Natural killer cell (primary cell): ENCODE measurements around the gene CLEC19A. TPM values are rescaled to one million over a fixed set of nuclear protein-coding genes. Genes with fewer than 3 reads are reported as not detected.

Source experiments
- ATAC-seq, 3 donors: fragments of 150-1000 bp in 2 of 3; fragments of 200-7000 bp in 1 of 3; cut with Tn5 transposase; 1 replicate in 1 of 3; 2 replicates in 2 of 3; pipeline ENCODE4 v1.10.0; 2021; ENCODE audit warnings: mild to moderate bottlenecking in 2 of 3, moderate library complexity in 2 of 3
- DNase-seq, 2 donors: peaks; one replicate each; pipeline versions ENCODE4 v3.0.0 to v3.0.0-alpha.2; 2013 to 2021; ENCODE audit warnings: mixed read lengths in 1 of 2
- H3K27ac ChIP-seq: one replicate; pipeline ENCODE4 v1.5.1; 2013; ENCODE audit warnings: mild to moderate bottlenecking, low read length
- H3K27me3 ChIP-seq: one replicate; pipeline ENCODE4 v1.6.1; 2013; ENCODE audit warnings: low read length; ENCODE audit not compliant: control insufficient read depth, insufficient read depth
- H3K36me3 ChIP-seq: one replicate; pipeline ENCODE4 v1.6.1; 2013; ENCODE audit warnings: low read length; ENCODE audit not compliant: control insufficient read depth, insufficient read depth
- H3K4me1 ChIP-seq: one replicate; pipeline ENCODE4 v1.6.1; 2013; ENCODE audit warnings: low read length; ENCODE audit not compliant: control insufficient read depth, insufficient read depth
- H3K4me3 ChIP-seq: one replicate; pipeline ENCODE4 v1.5.1; 2013; ENCODE audit warnings: low read length
- H3K9me3 ChIP-seq: one replicate; pipeline ENCODE4 v1.6.1; 2013; ENCODE audit warnings: low read length; ENCODE audit not compliant: control insufficient read depth, insufficient read depth
- H3K27ac Mint-ChIP-seq, 2 donors: one replicate each; pipeline ENCODE4 v1.8.0; 2022; ENCODE audit warnings: mild to moderate bottlenecking in 2 of 2, mixed read lengths in 2 of 2, moderate library complexity in 1 of 2
- H3K27me3 Mint-ChIP-seq, 2 donors: one replicate each; pipeline ENCODE4 v1.8.0; 2022; ENCODE audit warnings: low read depth in 2 of 2, mixed read lengths in 2 of 2
- H3K36me3 Mint-ChIP-seq: one replicate; pipeline ENCODE4 v1.8.0; 2022; ENCODE audit warnings: mixed read lengths
- H3K4me1 Mint-ChIP-seq, 2 donors: one replicate each; pipeline ENCODE4 v1.8.0; 2022; ENCODE audit warnings: mixed read lengths in 2 of 2
- H3K4me3 Mint-ChIP-seq: one replicate; pipeline ENCODE4 v1.8.0; 2022; ENCODE audit warnings: mild to moderate bottlenecking, moderate library complexity, mixed read lengths
- H3K9me3 Mint-ChIP-seq, 2 donors: one replicate each; pipeline ENCODE4 v1.8.0; 2022; ENCODE audit warnings: mixed read lengths in 2 of 2
- WGBS: methylation state at CpG from one replicate; pipeline ENCODE4 v1.1.7; 2013; ENCODE audit warnings: missing lambda C conversion rate; ENCODE audit not compliant: insufficient coverage; 5-methylcytosine and 5-hydroxymethylcytosine counted together
- intact Hi-C: fragments of 100-400 bp; cut with micrococcal nuclease; formaldehyde crosslinking; loops from one replicate; pipeline ENCODE4 v1.14.2; 2022
- total RNA-seq, 4 donors: library from RNA; stranded (reverse); fragments of 120-200 nt in 1 of 4; gene quantifications; one replicate each; pipeline versions ENCODE4 v1.2.3 to v1.2.4, GENCODE V29; 2013 to 2022
- TF ChIP-seq, protein P1 (sequence below): fragments of 200-600 bp; IDR thresholded peaks from one replicate; pipeline ENCODE4 v1.8.0; 2022; ENCODE audit warnings: antibody characterized with exemption

CLEC19A gene
- total RNA-seq, 3 donors from 2014 or later (not counting 1 experiment from before 2014, with no cell fraction given) = not detected

DNA sequence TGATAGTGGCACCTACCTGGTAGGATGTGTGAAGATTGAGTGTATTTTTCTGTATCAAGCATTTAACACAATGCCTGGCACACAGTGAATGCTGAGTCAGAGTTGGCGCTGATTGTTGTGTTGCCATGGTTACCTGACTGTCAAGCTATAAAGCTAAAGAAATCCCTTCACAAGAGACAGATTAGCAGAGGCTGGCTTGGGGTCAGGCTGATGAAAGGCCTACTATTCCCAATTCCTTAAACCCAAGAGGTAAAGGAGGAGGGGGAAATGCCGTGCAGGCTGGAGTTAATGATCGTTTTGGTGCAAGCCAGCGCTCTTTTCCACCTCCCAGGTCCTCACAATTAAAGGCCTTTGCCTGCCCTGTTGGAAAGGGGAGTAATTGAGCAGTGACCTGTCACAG is 5.9 kb downstream of the CLEC19A start:
- Mint-ChIP-seq H3K36me3 (no peaks in the 10 kb centered on the region), H3K27ac (no peak overlapping the region), H3K4me1 (peaks cover 0 to 4% of the 10 kb centered on the region in 2 donors), H3K4me3 (no peak overlapping the region), H3K27me3 (peaks cover 6 to 15% of the 10 kb centered on the region in 2 donors), H3K9me3 (no peaks in the 10 kb centered on the region)
- Histone ChIP-seq H3K9me3 (no peaks in the 10 kb centered on the region), H3K36me3 (no peaks in the 10 kb centered on the region), H3K27me3 (no peaks in the 10 kb centered on the region), H3K27ac (no peak overlapping the region), H3K4me1 (no peaks in the 10 kb centered on the region), H3K4me3 (no peak overlapping the region)
- DNase-seq (no peak), ATAC-seq (no peak)
- WGBS = 57% methylated on average over 1 of the region's 4 CpGs
- intact Hi-C loops = no loop called here
- TF ChIP-seq, protein P1, sequence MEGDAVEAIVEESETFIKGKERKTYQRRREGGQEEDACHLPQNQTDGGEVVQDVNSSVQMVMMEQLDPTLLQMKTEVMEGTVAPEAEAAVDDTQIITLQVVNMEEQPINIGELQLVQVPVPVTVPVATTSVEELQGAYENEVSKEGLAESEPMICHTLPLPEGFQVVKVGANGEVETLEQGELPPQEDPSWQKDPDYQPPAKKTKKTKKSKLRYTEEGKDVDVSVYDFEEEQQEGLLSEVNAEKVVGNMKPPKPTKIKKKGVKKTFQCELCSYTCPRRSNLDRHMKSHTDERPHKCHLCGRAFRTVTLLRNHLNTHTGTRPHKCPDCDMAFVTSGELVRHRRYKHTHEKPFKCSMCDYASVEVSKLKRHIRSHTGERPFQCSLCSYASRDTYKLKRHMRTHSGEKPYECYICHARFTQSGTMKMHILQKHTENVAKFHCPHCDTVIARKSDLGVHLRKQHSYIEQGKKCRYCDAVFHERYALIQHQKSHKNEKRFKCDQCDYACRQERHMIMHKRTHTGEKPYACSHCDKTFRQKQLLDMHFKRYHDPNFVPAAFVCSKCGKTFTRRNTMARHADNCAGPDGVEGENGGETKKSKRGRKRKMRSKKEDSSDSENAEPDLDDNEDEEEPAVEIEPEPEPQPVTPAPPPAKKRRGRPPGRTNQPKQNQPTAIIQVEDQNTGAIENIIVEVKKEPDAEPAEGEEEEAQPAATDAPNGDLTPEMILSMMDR = no peak

- Histone ChIP-seq H3K27me3 (no peaks in the 10 kb centered on the region), H3K4me1 (no peaks in the 10 kb centered on the region), H3K9me3 (no peaks in the 10 kb centered on the region), H3K4me3 (no peak overlapping the region), H3K27ac (no peak overlapping the region), H3K36me3 (no peaks in the 10 kb centered on the region)
- Mint-ChIP-seq H3K9me3 (no peaks in the 10 kb centered on the region), H3K4me3 (no peak overlapping the region), H3K27me3 (peaks cover 6 to 15% of the 10 kb centered on the region in 2 donors), H3K4me1 (peaks cover 0 to 4% of the 10 kb centered on the region in 2 donors), H3K36me3 (no peaks in the 10 kb centered on the region), H3K27ac (no peak overlapping the region)
- ATAC-seq = no peak
- TF ChIP-seq, protein P1 = no peak
- WGBS = 68% methylated on average over 5 of the region's 5 CpGs
- intact Hi-C loops = no loop called here
- no peak for DNase-seq
These were observed 6.7 kb downstream of the CLEC19A start for GRCh38 chr16:19292186-19292585.

GRCh38 chr16:19294156-19294649 is 8.7 kb downstream of the CLEC19A start:
- no peak overlapping the region for H3K27ac Mint-ChIP-seq
- Histone ChIP-seq H3K36me3 (no peaks in the 10 kb centered on the region), H3K27ac (no peak overlapping the region), H3K27me3 (no peaks in the 10 kb centered on the region), H3K4me3 (no peak overlapping the region), H3K9me3 (no peaks in the 10 kb centered on the region), H3K4me1 (no peaks in the 10 kb centered on the region)
- ATAC-seq (no peak), DNase-seq (peak in 1 of 2 donors; percentile 4)
- H3K27me3 Mint-ChIP-seq = peaks cover 6 to 15% of the 10 kb centered on the region in 2 donors
- 3% methylated on average over 4 of the region's 5 CpGs for WGBS
- intact Hi-C loops = no loop called here
- TF ChIP-seq, protein P1 = no peak
- H3K9me3 Mint-ChIP-seq = no peaks in the 10 kb centered on the region
- H3K36me3 Mint-ChIP-seq = no peaks in the 10 kb centered on the region
- H3K4me3 Mint-ChIP-seq = no peak overlapping the region
- H3K4me1 Mint-ChIP-seq = peaks cover 0 to 4% of the 10 kb centered on the region in 2 donors

DNA sequence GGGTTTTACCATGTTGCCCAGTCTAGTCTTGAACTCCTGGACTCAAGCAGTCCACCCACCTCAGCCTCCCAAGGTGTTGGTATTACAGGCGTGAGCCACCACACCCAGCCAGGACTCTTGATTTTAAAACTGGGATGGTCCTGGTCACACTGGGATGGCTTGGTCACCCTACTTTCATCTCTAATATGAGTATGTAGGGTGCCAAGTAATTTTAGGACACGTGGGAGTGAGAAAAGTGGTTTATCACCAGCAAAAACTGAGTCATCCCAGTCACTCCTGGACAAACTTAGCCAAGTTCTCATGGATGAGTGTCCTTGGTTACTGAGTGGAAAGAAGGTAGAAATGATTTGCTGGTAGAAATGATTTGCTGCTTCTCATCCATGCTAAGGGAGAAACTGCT is 9.9 kb downstream of the CLEC19A start:
- Mint-ChIP-seq H3K9me3 (no peaks in the 10 kb centered on the region), H3K4me1 (peaks cover 0 to 4% of the 10 kb centered on the region in 2 donors), H3K27me3 (peaks cover 6 to 17% of the 10 kb centered on the region in 2 donors), H3K27ac (no peak overlapping the region), H3K36me3 (no peaks in the 10 kb centered on the region), H3K4me3 (no peak overlapping the region)
- TF ChIP-seq, protein P1 = no peak
- Histone ChIP-seq H3K9me3 (no peaks in the 10 kb centered on the region), H3K4me3 (no peak overlapping the region), H3K4me1 (no peaks in the 10 kb centered on the region), H3K36me3 (no peaks in the 10 kb centered on the region), H3K27ac (no peak overlapping the region), H3K27me3 (no peaks in the 10 kb centered on the region)
- DNase-seq (no peak), ATAC-seq (no peak)
- intact Hi-C loops = no loop called here
- 86% methylated on average over 1 of the region's 2 CpGs for WGBS
